IMR-90 (cell line): ENCODE results near the gene INIP.

Experiments used
- BHLHE40 ChIP-seq: fragments of 150-350 bp; IDR thresholded peaks from 2 replicates; pipeline ENCODE4 v1.6.1; 2016; ENCODE audit warnings: mild to moderate bottlenecking, low read depth, low read length
- CHD1 ChIP-seq: IDR thresholded peaks from 2 replicates; pipeline ENCODE4 v1.6.1; 2012; ENCODE audit warnings: low read depth, low read length, improper control_type of control experiment
- CTCF ChIP-seq: conservative IDR thresholded peaks from 2 replicates; pipeline ENCODE4 v1.5.1; 2012; ENCODE audit warnings: mild to moderate bottlenecking, low read depth, low read length, improper control_type of control experiment
- MAFK ChIP-seq: IDR thresholded peaks from 2 replicates; pipeline ENCODE4 v1.6.1; 2012; ENCODE audit warnings: low read depth, low read length, improper control_type of control experiment
- MAZ ChIP-seq: IDR thresholded peaks from 2 replicates; pipeline ENCODE4 v1.6.1; 2012; ENCODE audit warnings: low read depth, mild to moderate bottlenecking, low read length, improper control_type of control experiment, moderate library complexity, borderline replicate concordance
- NFE2L2 ChIP-seq: fragments of 150-350 bp; IDR thresholded peaks from 2 replicates; pipeline ENCODE4 v1.6.1; 2016; ENCODE audit warnings: low read depth, mild to moderate bottlenecking, low read length
- POLR2A ChIP-seq: IDR thresholded peaks from 2 replicates; pipeline ENCODE4 v1.6.1; 2012; ENCODE audit warnings: mild to moderate bottlenecking, low read depth, low read length
- RFX5 ChIP-seq: IDR thresholded peaks from 2 replicates; pipeline ENCODE4 v1.8.0; 2012; ENCODE audit warnings: low read depth, mild to moderate bottlenecking, low read length, moderate library complexity
- SMC3 ChIP-seq: fragments of 150-350 bp; IDR thresholded peaks from 2 replicates; pipeline ENCODE4 v1.6.1; 2016; ENCODE audit warnings: low read depth, mild to moderate bottlenecking, antibody characterized with exemption, low read length, moderate library complexity
- USF2 ChIP-seq: fragments of 150-350 bp; IDR thresholded peaks from 2 replicates; pipeline ENCODE4 v1.6.1; 2017; ENCODE audit warnings: mild to moderate bottlenecking, antibody characterized with exemption, low read length, low read depth

- TF ChIP-seq CTCF (peak; percentile 77), USF2 (no peak), MAFK (no peak), POLR2A (no peak), MAZ (no peak), SMC3 (peak; percentile 78), CHD1 (no peak), NFE2L2 (no peak), RFX5 (no peak), BHLHE40 (no peak)
Measured at GRCh38 chr9:112711050-112711689, 6.7 kb downstream of the INIP start.
